ENCODE results near the gene SARM1. TPM values are rescaled to one million over a fixed set of nuclear protein-coding genes. Genes with fewer than 3 reads are reported as not detected.

The SARM1 gene
- total and polyA plus RNA-seq, 2 of the 8 experiments (the other 6 are each of a cell fraction or from before 2014, with no cell fraction given): 5.8 to 9.2 TPM

GRCh38 chr17:28324267-28324745 is 47.2 kb upstream of the SARM1 start (continued):
- no peak for TF ChIP-seq KDM5A (IDR thresholded peaks at IDR 0.05; ENCODE audit: low read length)
- no peak for TF ChIP-seq KDM4A (IDR thresholded peaks at IDR 0.05; ENCODE audit: low read depth, low read length, severe bottlenecking)
- TF ChIP-seq NANOG (IDR thresholded peaks at IDR 0.05; ENCODE audit: insufficient read depth, low read depth, low read length, poor library complexity, severe bottlenecking): no peak
- TF ChIP-seq CBX8 (IDR thresholded peaks at IDR 0.05; ENCODE audit: borderline replicate concordance, low read depth, low read length): no peak
- no peak for TF ChIP-seq SP4 (IDR thresholded peaks at IDR 0.05; ENCODE audit: low read length)
- TF ChIP-seq BRCA1 (IDR thresholded peaks at IDR 0.05; ENCODE audit: low read depth, low read length): no peak

All from H1 (cell line).